Umbilical cord (tissue), 2 donors: ENCODE data around the gene EPN1. TPM values are rescaled to one million over a fixed set of nuclear protein-coding genes. Genes with fewer than 3 reads are reported as not detected.

Experiments
- DNase-seq: peaks from one replicate; pipeline ENCODE4 v3.0.0-alpha.2; 2015; ENCODE audit warnings: low spot score
- total RNA-seq: library from RNA; depleted of rRNA; stranded (reverse); fragments of >200 nt; gene quantifications from one replicate; pipeline ENCODE4 v1.2.3, GENCODE V29; 2014; ENCODE audit warnings: low replicate concordance; ENCODE audit not compliant: insufficient read depth

EPN1 gene
- total RNA-seq, 1 donor from 2014 or later = 7.5 TPM

- peak; percentile 25 for DNase-seq
Measured at GRCh38 chr19:55678121-55678671, 3.2 kb downstream of the EPN1 start.

- no peak for DNase-seq
Measured at GRCh38 chr19:55679343-55680257, 4.6 kb downstream of the EPN1 start.

GRCh38 chr19:55680339-55681130 lies 5.5 kb downstream of the EPN1 start:
- no peak for DNase-seq

GRCh38 chr19:55681131-55682092 lies 6.4 kb downstream of the EPN1 start:
- DNase-seq = no peak

GRCh38 chr19:55683449-55684261 lies 8.6 kb downstream of the EPN1 start:
- no peak for DNase-seq

GRCh38 chr19:55684946-55685681 lies 10.1 kb downstream of the EPN1 start:
- DNase-seq = no peak

GRCh38 chr19:55685776-55686175 lies 10.8 kb downstream of the EPN1 start:
- DNase-seq = no peak

- DNase-seq = no peak
Measured at GRCh38 chr19:55686311-55687050, 11.5 kb downstream of the EPN1 start.

GRCh38 chr19:55687281-55688201 lies 12.5 kb downstream of the EPN1 start:
- DNase-seq = no peak

- no peak for DNase-seq
Measured at GRCh38 chr19:55688422-55689218, 13.6 kb downstream of the EPN1 start.

GRCh38 chr19:55689411-55690108 lies 14.5 kb downstream of the EPN1 start:
- no peak for DNase-seq

- DNase-seq = no peak
Measured at GRCh38 chr19:55690109-55690768, 15.2 kb downstream of the EPN1 start.

- no peak for DNase-seq
Measured at GRCh38 chr19:55690769-55691545, 15.9 kb downstream of the EPN1 start.

GRCh38 chr19:55691561-55692481 lies 16.8 kb downstream of the EPN1 start:
- DNase-seq = no peak
